Posterior vena cava (tissue), 2 donors: ENCODE results near the gene SIM2. TPM values are rescaled to one million over a fixed set of nuclear protein-coding genes. Genes with fewer than 3 reads are reported as not detected.

Experiments used
- DNase-seq: peaks from one replicate; pipeline ENCODE4 v3.0.0-alpha.2; 2020; ENCODE audit warnings: low spot score
- intact Hi-C, 2 donors: fragments of 100-400 bp; cut with DNase I; formaldehyde crosslinking; loops; one replicate each; pipeline versions ENCODE4 v1.14.1 to v1.14.2; 2022 to 2023
- total RNA-seq, 2 donors: library from RNA; stranded (reverse); fragmentation: NEBNext Ultra II Directional; extraction: Animal tissue kit (Norgen Biotek cat#: 25700); gene quantifications; one replicate each; pipeline ENCODE4 v1.2.1, GENCODE V29; 2021
- donor health status: DM: yes; HTN: yes; CAD: no.
- donor health status: DM: yes; HTN: yes; CAD: no.

Gene SIM2
- total RNA-seq, 2 donors from 2014 or later = not detected

- intact Hi-C loops = no loop called here
- no peak for DNase-seq
Observed at GRCh38 chr21:36727866-36728265, 29.0 kb downstream of the SIM2 start.

GRCh38 chr21:36728371-36729111 lies 29.6 kb downstream of the SIM2 start:
- DNase-seq = no peak

GRCh38 chr21:36729310-36729970 lies 30.5 kb downstream of the SIM2 start:
- DNase-seq = no peak
- intact Hi-C loops = no loop called here

More at GRCh38 chr21:36728371-36729111, 29.6 kb downstream of the SIM2 start:
- intact Hi-C loops = no loop called here

DNA sequence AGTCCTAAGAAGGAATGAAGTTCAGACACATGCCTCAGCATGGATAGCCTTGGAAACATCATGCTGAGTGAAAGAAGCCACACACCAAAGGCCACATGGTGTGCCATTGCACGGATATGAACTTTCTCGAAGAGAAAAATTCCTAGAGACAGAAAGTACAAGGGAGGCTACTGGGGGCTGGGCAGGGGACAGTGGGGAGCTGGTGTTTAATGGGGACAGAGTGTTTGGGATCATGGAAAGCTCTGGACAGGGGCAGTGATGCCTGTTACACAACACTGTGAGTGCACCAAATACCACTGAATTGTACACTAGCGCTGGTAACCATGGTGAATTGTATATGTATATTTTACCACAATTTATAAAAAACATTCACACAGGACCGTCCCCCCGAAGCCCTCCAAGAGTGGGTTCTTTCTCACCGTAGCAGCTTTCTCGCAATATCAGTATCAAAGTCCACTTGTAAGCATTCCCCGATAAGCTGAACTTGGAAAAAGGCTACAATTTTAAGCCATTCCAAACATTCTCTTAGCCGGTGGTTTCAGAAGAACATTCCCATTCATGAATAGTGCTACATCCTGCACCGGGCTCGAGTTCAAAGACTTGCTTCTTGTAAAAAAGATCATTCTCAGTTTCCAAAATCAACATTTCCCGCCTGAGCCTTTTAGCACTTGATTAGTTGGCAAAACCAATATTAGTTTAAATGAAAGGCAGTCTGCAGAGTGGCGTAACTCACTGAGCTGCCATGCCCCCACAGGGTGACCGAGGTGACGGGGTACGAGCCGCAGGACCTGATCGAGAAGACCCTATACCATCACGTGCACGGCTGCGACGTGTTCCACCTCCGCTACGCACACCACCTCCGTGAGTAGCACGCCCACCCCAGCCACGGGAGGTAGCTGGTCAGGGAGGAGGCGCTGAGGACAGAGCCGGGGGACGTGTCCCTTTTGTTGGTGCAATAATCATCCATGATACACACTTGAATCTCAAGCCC lies 31.7 kb downstream of the SIM2 start:
- intact Hi-C loops = no loop called here
- peak; percentile 73 for DNase-seq

GRCh38 chr21:36732217-36732616 lies 33.3 kb downstream of the SIM2 start:
- DNase-seq = no peak
- intact Hi-C loops = no loop called here

DNA sequence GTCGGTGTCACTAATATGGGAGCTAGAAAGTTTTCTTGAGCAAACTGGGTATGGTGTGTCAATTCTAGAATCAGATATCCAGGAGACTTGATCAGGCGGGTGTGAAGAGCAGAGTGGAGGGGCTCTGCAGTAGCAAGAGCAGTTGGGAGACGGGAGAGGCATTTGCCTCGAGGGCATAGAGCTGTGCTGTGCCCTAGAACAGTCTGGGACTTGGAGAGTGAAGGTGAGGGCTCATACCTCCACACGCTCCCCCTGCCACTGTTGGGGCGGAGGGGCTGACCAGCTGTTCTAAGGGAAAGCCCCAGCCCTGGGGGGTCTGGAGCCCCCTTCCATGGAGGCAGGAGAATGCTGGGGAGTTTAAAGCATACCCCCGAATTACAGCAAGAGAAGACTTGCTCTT lies 33.8 kb downstream of the SIM2 start:
- intact Hi-C loops = no loop called here
- DNase-seq = no peak

DNA sequence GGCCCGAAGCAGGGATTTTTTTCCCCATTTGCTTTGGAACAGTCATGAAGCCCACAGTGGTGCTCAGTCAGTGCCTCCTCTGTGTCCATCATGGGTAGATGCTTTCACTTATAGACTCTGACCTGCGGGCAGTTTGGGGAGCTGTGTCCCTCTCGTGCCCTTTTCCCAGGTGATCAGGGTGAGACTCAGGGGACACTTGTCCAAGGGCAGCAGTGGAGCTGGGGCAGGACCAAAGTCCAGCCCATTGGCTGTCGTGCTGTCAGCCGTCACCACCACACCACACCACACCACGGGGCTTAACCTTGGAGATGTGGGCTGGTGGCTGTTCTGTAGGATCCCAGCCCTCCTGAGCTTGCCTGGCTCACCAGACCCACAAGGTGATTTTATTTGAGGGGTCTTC lies 34.9 kb downstream of the SIM2 start:
- intact Hi-C loops = no loop called here
- DNase-seq = no peak

GRCh38 chr21:36734367-36735200 lies 35.7 kb downstream of the SIM2 start:
- intact Hi-C loops = no loop called here
- no peak for DNase-seq

DNA sequence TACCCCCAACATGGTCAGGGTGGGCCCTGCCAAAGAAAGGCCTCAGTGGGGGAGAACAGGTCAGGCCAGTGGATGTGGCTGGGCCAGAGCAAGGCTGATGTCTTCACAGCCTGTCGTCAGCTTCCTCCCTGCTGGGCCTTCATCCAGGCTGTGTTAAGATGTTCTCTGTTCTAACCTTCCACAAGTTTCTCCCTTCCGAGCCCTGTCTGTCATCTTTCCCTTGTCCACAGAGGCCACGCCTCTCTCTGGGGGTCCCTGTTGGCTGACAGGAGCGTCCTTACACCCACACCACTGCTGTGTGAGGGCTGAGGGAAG lies 36.2 kb downstream of the SIM2 start:
- intact Hi-C loops = no loop called here

DNA sequence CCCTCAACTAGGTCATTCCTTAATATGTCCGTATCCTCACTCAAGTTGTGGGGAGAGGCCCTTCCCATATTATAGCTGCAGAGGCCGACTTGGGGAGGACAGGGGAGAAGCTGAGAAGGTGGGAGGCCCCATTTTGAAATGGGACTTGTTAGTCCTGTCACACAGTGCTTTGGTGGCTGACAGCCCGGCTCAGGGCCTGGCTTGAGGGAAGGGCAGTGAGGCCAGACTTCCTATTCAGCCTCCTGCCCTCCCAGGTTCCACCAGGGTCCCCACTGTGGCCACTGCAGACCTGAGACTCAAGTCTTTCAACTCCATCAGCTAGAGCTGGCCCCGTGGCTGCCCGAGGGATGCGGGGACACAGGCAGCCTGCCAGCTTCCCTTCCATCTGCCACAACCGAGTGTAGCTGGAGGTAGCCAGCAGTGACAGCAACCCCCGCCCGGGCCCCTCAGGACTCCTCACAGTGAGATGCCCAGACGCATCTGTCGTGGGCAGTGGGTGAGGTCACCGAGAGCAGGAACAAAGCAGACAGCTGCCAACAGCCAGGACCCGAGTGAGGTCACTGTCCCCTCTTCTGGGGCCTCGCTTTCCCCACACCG lies 36.9 kb downstream of the SIM2 start:
- intact Hi-C loops = no loop called here
- DNase-seq = no peak

More for the DNA sequence above, 36.2 kb downstream of the SIM2 start:
- DNase-seq = no peak

- DNase-seq = no peak
Observed at GRCh38 chr21:36738489-36739126, 39.7 kb downstream of the SIM2 start.

DNA sequence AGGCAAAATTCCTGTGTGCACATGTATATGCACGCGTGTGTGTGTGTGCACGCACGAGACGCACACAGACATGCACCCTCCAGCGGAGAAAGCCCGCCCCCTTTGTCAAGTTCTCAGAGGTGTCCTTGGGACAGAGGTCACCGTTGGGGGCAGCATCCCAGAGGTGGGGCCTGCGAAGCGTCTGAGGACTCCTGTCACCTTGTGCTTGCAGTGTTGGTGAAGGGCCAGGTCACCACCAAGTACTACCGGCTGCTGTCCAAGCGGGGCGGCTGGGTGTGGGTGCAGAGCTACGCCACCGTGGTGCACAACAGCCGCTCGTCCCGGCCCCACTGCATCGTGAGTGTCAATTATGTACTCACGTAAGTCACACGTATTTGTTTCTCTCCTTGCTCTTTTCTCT lies 42.6 kb downstream of the SIM2 start:
- intact Hi-C loops = no loop called here
- DNase-seq = no peak

More at GRCh38 chr21:36738489-36739126, 39.7 kb downstream of the SIM2 start:
- intact Hi-C loops = no loop called here

DNA sequence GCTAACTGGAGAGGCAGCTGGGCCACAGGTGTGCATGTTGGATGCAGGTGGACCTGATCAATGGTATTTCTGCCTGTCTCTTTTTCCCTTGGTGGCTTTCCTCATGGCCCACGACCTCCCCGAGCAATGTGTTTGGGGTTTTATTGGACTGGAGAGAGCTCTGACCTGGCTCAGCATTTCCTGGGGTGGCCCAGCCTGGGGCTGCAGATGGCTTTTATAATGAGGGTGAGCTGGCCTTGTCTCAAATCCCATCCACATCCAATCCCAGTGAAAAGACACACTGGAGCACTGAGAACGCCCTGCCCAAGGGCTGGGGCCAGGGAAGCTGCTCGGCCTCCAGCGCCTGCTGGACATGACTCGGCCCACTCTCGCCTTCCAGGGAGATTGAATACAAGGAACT lies 44.1 kb downstream of the SIM2 start:
- intact Hi-C loops = loop anchor here in 1 of 2 donors (2.0 kb wide), 1 partner anchor 76 kb away; no protein-coding TSS in a partner anchor
- DNase-seq = peak; percentile 19

DNA sequence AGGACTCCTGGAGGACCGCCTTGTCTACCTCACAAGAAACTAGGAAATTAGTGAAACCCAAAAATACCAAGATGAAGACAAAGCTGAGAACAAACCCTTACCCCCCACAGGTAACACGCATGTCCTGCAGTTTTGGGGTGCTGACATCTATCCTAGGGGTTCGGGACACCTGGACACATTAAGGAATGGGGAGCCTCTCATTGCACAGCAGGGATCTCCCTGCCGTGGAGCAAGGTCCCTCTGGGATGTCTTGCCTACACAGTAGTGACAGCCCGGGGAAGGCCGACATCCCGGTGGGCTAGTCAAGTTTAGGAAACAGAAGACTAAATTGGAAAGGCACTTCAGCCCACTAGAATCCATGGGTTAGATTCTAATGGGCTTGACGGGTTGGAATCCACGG lies 44.5 kb downstream of the SIM2 start:
- DNase-seq = peak; percentile 70
- intact Hi-C loops = loop anchor here in 1 of 2 donors (2.0 kb wide), 1 partner anchor 75 kb away; no protein-coding TSS in a partner anchor

- DNase-seq = no peak
- intact Hi-C loops = no loop called here
Observed at GRCh38 chr21:36744190-36744559, 45.3 kb downstream of the SIM2 start.

DNA sequence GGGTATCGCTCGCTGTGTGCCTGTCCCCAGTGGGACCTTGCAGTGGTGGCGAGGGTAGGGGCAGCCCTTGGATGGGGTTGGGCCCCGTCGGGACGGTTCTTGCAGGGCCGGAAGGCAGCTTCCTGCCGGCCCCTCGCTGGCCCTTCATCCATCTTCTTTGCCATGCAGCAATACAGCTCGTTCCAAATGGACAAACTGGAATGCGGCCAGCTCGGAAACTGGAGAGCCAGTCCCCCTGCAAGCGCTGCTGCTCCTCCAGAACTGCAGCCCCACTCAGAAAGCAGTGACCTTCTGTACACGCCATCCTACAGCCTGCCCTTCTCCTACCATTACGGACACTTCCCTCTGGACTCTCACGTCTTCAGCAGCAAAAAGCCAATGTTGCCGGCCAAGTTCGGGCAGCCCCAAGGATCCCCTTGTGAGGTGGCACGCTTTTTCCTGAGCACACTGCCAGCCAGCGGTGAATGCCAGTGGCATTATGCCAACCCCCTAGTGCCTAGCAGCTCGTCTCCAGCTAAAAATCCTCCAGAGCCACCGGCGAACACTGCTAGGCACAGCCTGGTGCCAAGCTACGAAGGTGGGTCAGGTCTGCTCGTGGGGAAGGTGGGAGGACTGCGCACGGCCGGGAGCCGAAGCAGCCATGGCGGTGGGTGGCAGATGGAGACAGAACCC lies 45.8 kb downstream of the SIM2 start:
- peak; percentile 69 for DNase-seq
- intact Hi-C loops = no loop called here

- intact Hi-C loops = no loop called here
Observed at GRCh38 chr21:36745459-36745858, 46.5 kb downstream of the SIM2 start.

More at GRCh38 chr21:36745459-36745858, 46.5 kb downstream of the SIM2 start:
- peak; percentile 23 for DNase-seq
